HG02885 (cell line): ENCODE data around the gene FAF1.
"Not testable (repeated sequence)": the region's sequence is repeated elsewhere in the genome, so short reads cannot be mapped to it uniquely, and the experiment has no call there.

Experiments used
- ATAC-seq: cut with Tn5 transposase; IDR thresholded peaks from one replicate; pipeline ENCODE4 v1.9.1; 2021; ENCODE audit warnings: mild to moderate bottlenecking; ENCODE audit not compliant: unreplicated experiment, poor library complexity

FAF1 gene

GRCh38 chr1:50720457-50721053, 239.5 kb downstream of the FAF1 start:
- no peak for ATAC-seq

GRCh38 chr1:50719126-50719525, 240.9 kb downstream of the FAF1 start:
- no peak for ATAC-seq

GRCh38 chr1:50717327-50717726, 242.7 kb downstream of the FAF1 start:
- no peak for ATAC-seq

GRCh38 chr1:50716455-50716854, 243.6 kb downstream of the FAF1 start:
- ATAC-seq: not testable (repeated sequence)

- no peak for ATAC-seq
Observed at GRCh38 chr1:50710099-50710498, 250.0 kb downstream of the FAF1 start.

GRCh38 chr1:50707824-50708223, 252.2 kb downstream of the FAF1 start:
- ATAC-seq: no peak

GRCh38 chr1:50705699-50706098, 254.4 kb downstream of the FAF1 start:
- ATAC-seq: no peak

GRCh38 chr1:50705041-50705440, 255.0 kb downstream of the FAF1 start:
- ATAC-seq: no peak

GRCh38 chr1:50704126-50704525, 255.9 kb downstream of the FAF1 start:
- no peak for ATAC-seq

GRCh38 chr1:50703240-50703639, 256.8 kb downstream of the FAF1 start:
- no peak for ATAC-seq

- ATAC-seq: no peak
Observed at GRCh38 chr1:50702395-50702794, 257.7 kb downstream of the FAF1 start.

GRCh38 chr1:50701706-50702317, 258.3 kb downstream of the FAF1 start:
- ATAC-seq: no peak

- ATAC-seq: no peak
Observed at GRCh38 chr1:50700621-50701020, 259.4 kb downstream of the FAF1 start.

- ATAC-seq: no peak
Observed at GRCh38 chr1:50700214-50700613, 259.9 kb downstream of the FAF1 start.

- ATAC-seq: no peak
Observed at GRCh38 chr1:50699795-50700194, 260.3 kb downstream of the FAF1 start.

- ATAC-seq: no peak
Observed at GRCh38 chr1:50697440-50698421, 262.3 kb downstream of the FAF1 start.

- ATAC-seq: no peak
Observed at GRCh38 chr1:50693829-50694228, 266.2 kb downstream of the FAF1 start.

GRCh38 chr1:50684185-50684584, 275.9 kb downstream of the FAF1 start:
- no peak for ATAC-seq

GRCh38 chr1:50681931-50682330, 278.1 kb downstream of the FAF1 start:
- no peak for ATAC-seq

- no peak for ATAC-seq
Observed at GRCh38 chr1:50667710-50668356, 292.2 kb downstream of the FAF1 start.

GRCh38 chr1:50667272-50667671, 292.8 kb downstream of the FAF1 start:
- ATAC-seq: no peak
